Measurements from ENCODE around the gene ERN1.

- TF ChIP-seq CTCF (IDR thresholded peaks at IDR 0.05; ENCODE audit: low read length) (no peak), EZH2 (optimal IDR thresholded peaks at IDR 0.05; ENCODE audit: low read depth, low read length) (no peak), EZH2phosphoT487 (IDR thresholded peaks at IDR 0.05; ENCODE audit: low read length) (no peak)
These were observed 89.7 kb downstream of the ERN1 start for GRCh38 chr17:64040206-64040605.
